H9 (cell line): ENCODE data around the gene STAU1. TPM values are rescaled to one million over a fixed set of nuclear protein-coding genes. Genes with fewer than 3 reads are reported as not detected.

Experiments
- DNase-seq: peaks from one replicate; pipeline ENCODE4 v3.0.0-alpha.2; 2017
- H2AFZ ChIP-seq: one replicate; pipeline ENCODE4 v1.6.1; 2013; ENCODE audit warnings: mild to moderate bottlenecking, low read length, control low read depth, moderate library complexity
- H2AK5ac ChIP-seq: 2 replicates; pipeline ENCODE4 v1.6.1; 2013; ENCODE audit warnings: low read length, control low read depth, mixed read lengths; ENCODE audit not compliant: insufficient read length
- H2BK120ac ChIP-seq: one replicate; pipeline ENCODE4 v1.6.1; 2013; ENCODE audit warnings: low read depth, mild to moderate bottlenecking, low read length, control low read depth, inconsistent platforms; ENCODE audit not compliant: poor library complexity, severe bottlenecking
- H2BK12ac ChIP-seq: 2 replicates; pipeline ENCODE4 v1.6.1; 2013; ENCODE audit warnings: low read length, control low read depth, mixed read lengths, low read depth; ENCODE audit not compliant: insufficient read length
- H2BK15ac ChIP-seq: 2 replicates; pipeline ENCODE4 v1.6.1; 2013; ENCODE audit warnings: low read depth, low read length, control low read depth
- H2BK20ac ChIP-seq: one replicate; pipeline ENCODE4 v1.6.1; 2013; ENCODE audit warnings: low read depth, mild to moderate bottlenecking, low read length, control low read depth, inconsistent platforms; ENCODE audit not compliant: poor library complexity, severe bottlenecking
- H2BK5ac ChIP-seq: 2 replicates; pipeline ENCODE4 v1.6.1; 2013; ENCODE audit warnings: low read length, control low read depth, mixed read lengths; ENCODE audit not compliant: insufficient read length
- H3K14ac ChIP-seq: 2 replicates; pipeline ENCODE4 v1.6.1; 2013; ENCODE audit warnings: low read length, control low read depth; ENCODE audit not compliant: insufficient read depth
- H3K18ac ChIP-seq: 2 replicates; pipeline ENCODE4 v1.6.1; 2013; ENCODE audit warnings: low read depth, mild to moderate bottlenecking, mixed read lengths, low read length, control low read depth; ENCODE audit not compliant: insufficient read length
- H3K23ac ChIP-seq: 2 replicates; pipeline ENCODE4 v1.6.1; 2013; ENCODE audit warnings: low read length, control low read depth, mixed read lengths, low read depth; ENCODE audit not compliant: insufficient read length
- H3K23me2 ChIP-seq: 2 replicates; pipeline ENCODE4 v1.6.1; 2013; ENCODE audit warnings: low read depth, mild to moderate bottlenecking, mixed read lengths, low read length, control low read depth; ENCODE audit not compliant: insufficient read length, poor library complexity, severe bottlenecking
- H3K27ac ChIP-seq: 2 replicates; pipeline ENCODE4 v1.5.1; 2013; ENCODE audit warnings: low read length, control low read depth, mixed read lengths, low read depth; ENCODE audit not compliant: insufficient read length
- H3K27me3 ChIP-seq: 2 replicates; pipeline ENCODE4 v1.6.1; 2013; ENCODE audit warnings: low read length, control low read depth, inconsistent platforms; ENCODE audit not compliant: insufficient read depth
- H3K4ac ChIP-seq: 2 replicates; pipeline ENCODE4 v1.6.1; 2013; ENCODE audit warnings: low read depth, mild to moderate bottlenecking, control low read depth, inconsistent platforms, low read length, moderate library complexity
- H3K4me1 ChIP-seq: 2 replicates; pipeline ENCODE4 v1.6.1; 2013; ENCODE audit warnings: low read length, control low read depth, inconsistent platforms; ENCODE audit not compliant: insufficient read depth
- H3K4me2 ChIP-seq: 2 replicates; pipeline ENCODE4 v1.6.1; 2013; ENCODE audit warnings: low read length, control low read depth, mixed read lengths; ENCODE audit not compliant: insufficient read length, insufficient read depth
- H3K56ac ChIP-seq: 2 replicates; pipeline ENCODE4 v1.6.1; 2013; ENCODE audit warnings: low read depth, mild to moderate bottlenecking, mixed read lengths, low read length, control low read depth; ENCODE audit not compliant: insufficient read length
- H3K79me1 ChIP-seq: 2 replicates; pipeline ENCODE4 v1.6.1; 2013; ENCODE audit warnings: low read depth, mild to moderate bottlenecking, moderate library complexity, low read length, control low read depth, inconsistent platforms; ENCODE audit not compliant: insufficient read depth, poor library complexity, severe bottlenecking
- H3K79me2 ChIP-seq: 2 replicates; pipeline ENCODE4 v1.6.1; 2013; ENCODE audit warnings: low read length, control low read depth, inconsistent platforms; ENCODE audit not compliant: insufficient read depth
- H3K9ac ChIP-seq: 2 replicates; pipeline ENCODE4 v1.6.1; 2013; ENCODE audit warnings: low read length, control low read depth, mixed read lengths; ENCODE audit not compliant: insufficient read length; ENCODE audit errors: extremely low read depth
- H3K9me3 ChIP-seq: one replicate; pipeline ENCODE4 v1.6.1; 2013; ENCODE audit warnings: low read depth, low read length, inconsistent platforms; ENCODE audit not compliant: control insufficient read depth
- H3T11ph ChIP-seq: one replicate; pipeline ENCODE4 v1.6.1; 2013; ENCODE audit warnings: mild to moderate bottlenecking, low read length, control low read depth, inconsistent platforms
- H4K20me1 ChIP-seq: one replicate; pipeline ENCODE4 v1.6.1; 2013; ENCODE audit not compliant: control insufficient read depth, insufficient read length, insufficient read depth
- H4K5ac ChIP-seq: 2 replicates; pipeline ENCODE4 v1.6.1; 2013; ENCODE audit warnings: low read depth, mild to moderate bottlenecking, mixed read lengths, low read length, control low read depth; ENCODE audit not compliant: insufficient read length
- H4K8ac ChIP-seq: replicated peaks from 2 replicates; pipeline ENCODE4 v1.6.1; 2013; ENCODE audit warnings: low read length, control low read depth, mixed read lengths, low read depth; ENCODE audit not compliant: insufficient read length
- H4K91ac ChIP-seq: 2 replicates; pipeline ENCODE4 v1.6.1; 2013; ENCODE audit warnings: low read depth, mild to moderate bottlenecking, moderate library complexity, mixed read lengths, low read length, control low read depth; ENCODE audit not compliant: insufficient read length
- H3K27ac Mint-ChIP-seq, 3 experiments: 2 replicates in 2 of 3; 3 replicates in 1 of 3; pipeline ENCODE4 v1.8.0; 2020 to 2021; ENCODE audit warnings: mixed read lengths in 3 of 3, mild to moderate bottlenecking in 1 of 3, moderate library complexity in 1 of 3
- H3K27me3 Mint-ChIP-seq: 2 replicates; pipeline ENCODE4 v1.8.0; 2021; ENCODE audit warnings: low read depth, mild to moderate bottlenecking, moderate library complexity, mixed read lengths
- H3K36me3 Mint-ChIP-seq, 3 experiments: 2 replicates in 2 of 3; 3 replicates in 1 of 3; pipeline ENCODE4 v1.8.0; 2020 to 2021; ENCODE audit warnings: low read depth in 3 of 3, mixed read lengths in 3 of 3; ENCODE audit not compliant: insufficient read depth in 1 of 3
- H3K4me1 Mint-ChIP-seq, 2 experiments: 2 replicates each; pipeline ENCODE4 v1.8.0; 2020; ENCODE audit warnings: mixed read lengths in 2 of 2
- H3K4me3 Mint-ChIP-seq, 2 experiments: 2 replicates in 1 of 2; 3 replicates in 1 of 2; pipeline ENCODE4 v1.8.0; 2020 to 2021; ENCODE audit warnings: mild to moderate bottlenecking in 2 of 2, mixed read lengths in 2 of 2, moderate library complexity in 1 of 2
- H3K9me3 Mint-ChIP-seq, 2 experiments: 2 replicates in 1 of 2; 3 replicates in 1 of 2; pipeline ENCODE4 v1.8.0; 2020; ENCODE audit warnings: mild to moderate bottlenecking in 2 of 2, mixed read lengths in 2 of 2, moderate library complexity in 1 of 2
- CTCF ChIP-seq: fragments of 200-600 bp; sonication (generic); conservative IDR thresholded peaks from 3 replicates; pipeline ENCODE4 v1.8.0; 2021; ENCODE audit warnings: antibody characterized with exemption, mild to moderate bottlenecking
- WGBS: extraction: QIAGEN DNeasy Blood & Tissue Kit; methylation state at CpG from one replicate; pipeline ENCODE4 v1.1.7; 2013; ENCODE audit warnings: missing lambda C conversion rate, low lambda C conversion rate, mixed read lengths; ENCODE audit not compliant: insufficient read length; ENCODE audit errors: extremely low coverage; 5-methylcytosine and 5-hydroxymethylcytosine counted together
- total RNA-seq: library from RNA; stranded (reverse); gene quantifications from 2 replicates; pipeline ENCODE4 v1.2.1, GENCODE V29; 2021

STAU1 gene
- total RNA-seq, 1 experiment from 2014 or later = 106 TPM

- Histone ChIP-seq H2BK15ac (no peak overlapping the region), H4K20me1 (no peaks in the 10 kb centered on the region), H3K18ac (no peak overlapping the region), H3K9ac (no peak overlapping the region), H2BK120ac (no peak overlapping the region), H2AFZ (no peak overlapping the region), H4K8ac (no peak overlapping the region), H3K23me2 (peaks cover 9% of the 10 kb centered on the region), H4K5ac (no peak overlapping the region), H4K91ac (no peak overlapping the region), H3K79me2 (peaks cover 43% of the 10 kb centered on the region), H3K27ac (no peak overlapping the region), H3K14ac (no peak overlapping the region), H3K27me3 (no peaks in the 10 kb centered on the region), H3T11ph (no peak overlapping the region), H3K56ac (no peak overlapping the region), H3K4ac (no peak overlapping the region), H2BK20ac (no peak overlapping the region), H3K4me2 (no peak overlapping the region), H3K79me1 (peaks cover 7% of the 10 kb centered on the region), H2BK12ac (no peak overlapping the region), H2AK5ac (no peak overlapping the region), H3K23ac (no peak overlapping the region), H3K4me1 (no peaks in the 10 kb centered on the region), H3K9me3 (no peaks in the 10 kb centered on the region), H2BK5ac (no peak overlapping the region)
- no peak for DNase-seq
- no peaks in the 10 kb centered on the region for H3K9me3 Mint-ChIP-seq
- peaks cover 0 to 4% (median 0%) of the 10 kb centered on the region in 3 experiments; a peak in 3 of 7 replicates for H3K36me3 Mint-ChIP-seq
- H3K4me3 Mint-ChIP-seq = no peak overlapping the region
- peaks cover 35 to 37% of the 10 kb centered on the region in 2 experiments for H3K4me1 Mint-ChIP-seq
- no peaks in the 10 kb centered on the region; the same call in 1 of the 2 replicates for H3K27me3 Mint-ChIP-seq
- WGBS = no CpG with 5 or more reads among the region's 6 CpGs
- H3K27ac Mint-ChIP-seq = no peak overlapping the region
- TF ChIP-seq CTCF = no peak
These were observed 2.9 kb downstream of the STAU1 start for GRCh38 chr20:49185071-49185761.
